A549 (cell line): Measurements from ENCODE around the gene DDX10. TPM values are rescaled to one million over a fixed set of nuclear protein-coding genes. Genes with fewer than 3 reads are reported as not detected.

Source experiments
- ATAC-seq, 2 experiments: fragments of 200-7000 bp in 1 of 2; fragments of >200 bp in 1 of 2; cut with Nextera tagmentation in 1 of 2; cut with Tn5 transposase in 1 of 2; 3 replicates each; pipeline versions ENCODE4 v1.8.0 to v1.9.1; 2018 to 2020; ENCODE audit warnings: mild to moderate bottlenecking in 1 of 2, moderate library complexity in 1 of 2
- CTCF ChIA-PET: fragments of 300-600 bp; sonication (Branson Sonifier 250); formaldehyde crosslinking; extraction: SDS; loops from one replicate; lab custom pipeline; 2021; ENCODE audit warnings: antibody characterized with exemption, inconsistent platforms; lab: Yijun Ruan, JAX
- POLR2A ChIA-PET: fragments of 350-600 bp; formaldehyde crosslinking; extraction: SDS; loops from one replicate; lab custom pipeline; 2021; ENCODE audit warnings: antibody characterized with exemption, inconsistent platforms; lab: Yijun Ruan, JAX
- DNase-seq, 2 experiments: peaks; one replicate each; pipeline versions ENCODE4 v3.0.0 to v3.0.0-alpha.2; 2011 to 2016; ENCODE audit warnings: low read depth in 1 of 2, low spot score in 1 of 2
- FAIRE-seq: peaks from 2 replicates; lab custom pipeline; 2011; peaks lifted over from hg19 to GRCh38; lab: Jason Lieb, UNC
- H3K27ac ChIP-seq, 2 experiments: fragments of >200 bp; sonication (Bioruptor Twin); formaldehyde crosslinking; 3 replicates each; pipeline ENCODE4 v1.5.1; 2016 to 2017
- H3K4me1 ChIP-seq: fragments of >200 bp; sonication (Bioruptor Twin); formaldehyde crosslinking; 3 replicates; pipeline ENCODE4 v1.6.1; 2016
- H3K4me2 ChIP-seq: fragments of >200 bp; sonication (Bioruptor Twin); formaldehyde crosslinking; 3 replicates; pipeline ENCODE4 v1.6.1; 2016
- H3K4me3 ChIP-seq: fragments of >200 bp; sonication (Bioruptor Twin); formaldehyde crosslinking; 3 replicates; pipeline ENCODE4 v1.5.1; 2016
- H3K9me3 ChIP-seq: fragments of >200 bp; sonication (Bioruptor Twin); formaldehyde crosslinking; 3 replicates; pipeline ENCODE4 v1.6.1; 2016
- BHLHE40 ChIP-seq: IDR thresholded peaks from 2 replicates; pipeline ENCODE4 v1.6.1; 2012; ENCODE audit warnings: low read depth, low read length, inconsistent platforms
- CHD4 ChIP-seq: fragments of 200-600 bp; sonication (generic); IDR thresholded peaks from 2 replicates; pipeline ENCODE4 v1.6.1; 2016; ENCODE audit warnings: antibody characterized with exemption, mild to moderate bottlenecking, borderline replicate concordance
- CTCF ChIP-seq: fragments of >200 bp; sonication (Bioruptor Twin); formaldehyde crosslinking; IDR thresholded peaks from 3 replicates; pipeline ENCODE4 v1.5.1; 2016
- EHF ChIP-seq: fragments of 250-450 bp; sonication (Bioruptor Pico); IDR thresholded peaks from 2 replicates; pipeline ENCODE4 v1.5.0; 2020; ENCODE audit warnings: mild to moderate bottlenecking
- ELK1 ChIP-seq: fragments of 150-350 bp; IDR thresholded peaks from 2 replicates; pipeline ENCODE4 v1.6.1; 2014; ENCODE audit warnings: low read depth, mild to moderate bottlenecking, low read length
- EP300 ChIP-seq, 2 experiments: fragments of >200 bp; sonication (Bioruptor Twin); formaldehyde crosslinking; IDR thresholded peaks; 2 replicates in 1 of 2; 3 replicates in 1 of 2; pipeline ENCODE4 v1.6.1; 2016 to 2017
- FOSB ChIP-seq: fragments of 250-450 bp; sonication (Bioruptor Pico); IDR thresholded peaks from 2 replicates; pipeline ENCODE4 v1.5.0; 2020; ENCODE audit warnings: mild to moderate bottlenecking, moderate library complexity
- FOXS1 ChIP-seq: fragments of 250-450 bp; sonication (Bioruptor Pico); IDR thresholded peaks from 2 replicates; pipeline ENCODE4 v1.5.0; 2020; ENCODE audit warnings: mild to moderate bottlenecking, moderate library complexity
- HDAC2 ChIP-seq: fragments of 200-600 bp; sonication (generic); IDR thresholded peaks from 2 replicates; pipeline ENCODE4 v1.6.1; 2016
- HOXB13 ChIP-seq: fragments of 250-450 bp; sonication (Bioruptor Pico); IDR thresholded peaks from 2 replicates; pipeline ENCODE4 v1.5.0; 2020; ENCODE audit warnings: low read depth, mild to moderate bottlenecking, moderate library complexity
- JUNB ChIP-seq: fragments of >200 bp; sonication (Bioruptor Twin); formaldehyde crosslinking; IDR thresholded peaks from 2 replicates; pipeline ENCODE4 v1.6.1; 2016
- KDM1A ChIP-seq: fragments of 200-600 bp; sonication (generic); IDR thresholded peaks from 2 replicates; pipeline ENCODE4 v1.6.1; 2016; ENCODE audit warnings: low read depth, mild to moderate bottlenecking
- MAFK ChIP-seq: fragments of 450-650 bp; IDR thresholded peaks from 2 replicates; pipeline ENCODE4 v1.6.1; 2014; ENCODE audit not compliant: partially characterized antibody
- MYC ChIP-seq: IDR thresholded peaks from 2 replicates; pipeline ENCODE4 v1.6.1; 2012; ENCODE audit warnings: mild to moderate bottlenecking, inconsistent platforms, low read length, improper control_type of control experiment, borderline replicate concordance
- PHF8 ChIP-seq: fragments of 200-600 bp; sonication (generic); IDR thresholded peaks from 2 replicates; pipeline ENCODE4 v1.6.1; 2016; ENCODE audit warnings: low read depth, mild to moderate bottlenecking, antibody characterized with exemption, moderate library complexity, borderline replicate concordance
- POLR2AphosphoS2 ChIP-seq: conservative IDR thresholded peaks from 2 replicates; pipeline ENCODE4 v1.6.1; 2012; ENCODE audit warnings: low read length, improper control_type of control experiment, inconsistent platforms
- RAD21 ChIP-seq, 2 experiments: fragments of >200 bp in 1 of 2; sonication (Bioruptor Twin) in 1 of 2; formaldehyde crosslinking in 1 of 2; IDR thresholded peaks in 1 of 2; conservative IDR thresholded peaks in 1 of 2; 2 replicates in 1 of 2; 3 replicates in 1 of 2; pipeline ENCODE4 v1.6.1; 2012 to 2018; ENCODE audit warnings: inconsistent platforms in 1 of 2
- RARB ChIP-seq: fragments of 250-450 bp; sonication (Bioruptor Pico); IDR thresholded peaks from 2 replicates; pipeline ENCODE4 v1.8.0; 2021; ENCODE audit warnings: mild to moderate bottlenecking, moderate library complexity
- RCOR1 ChIP-seq: fragments of 150-350 bp; IDR thresholded peaks from 2 replicates; pipeline ENCODE4 v1.6.1; 2014; ENCODE audit warnings: antibody characterized with exemption, low read length, low read depth
- SMC3 ChIP-seq: fragments of >200 bp; sonication (Bioruptor Twin); formaldehyde crosslinking; IDR thresholded peaks from 3 replicates; pipeline ENCODE4 v1.6.1; 2018; ENCODE audit warnings: inconsistent platforms
- TFCP2L1 ChIP-seq: fragments of 250-450 bp; sonication (Bioruptor Pico); IDR thresholded peaks from 2 replicates; pipeline ENCODE4 v1.5.0; 2021; ENCODE audit warnings: mild to moderate bottlenecking
- USF2 ChIP-seq: fragments of 450-650 bp; IDR thresholded peaks from 2 replicates; pipeline ENCODE4 v1.6.1; 2014; ENCODE audit warnings: antibody characterized with exemption
- ZC3H11A ChIP-seq: fragments of 450-650 bp; IDR thresholded peaks from 2 replicates; pipeline ENCODE4 v1.6.1; 2014; ENCODE audit warnings: antibody characterized with exemption, mild to moderate bottlenecking
- ZNF302 ChIP-seq: fragments of 250-450 bp; sonication (Bioruptor Pico); IDR thresholded peaks from 2 replicates; pipeline ENCODE4 v1.9.0; 2021; ENCODE audit warnings: inconsistent platforms, mild to moderate bottlenecking, moderate library complexity
- WGBS: methylation state at CpG from one replicate; pipeline ENCODE4 v1.1.6; 2017; ENCODE audit errors: missing lambda C conversion rate; 5-methylcytosine and 5-hydroxymethylcytosine counted together
- polyA plus RNA-seq, 4 experiments: library from polyadenylated mRNA; depleted of rRNA in 3 of 4; stranded (reverse); fragments of >200 nt; fragmentation: RNase III in 1 of 4; extraction: RNeasy Plus Mini Kit Qiagen cat#74134 plus additional on column Dnase treatment in 1 of 4; gene quantifications; 2 replicates in 3 of 4; 3 replicates in 1 of 4; pipeline ENCODE4 v1.2.3, GENCODE V29; 2011 to 2017

The DDX10 gene
- polyA plus RNA-seq, 2 of the 4 experiments (the other 2 are of a cell fraction): 46.0 to 189 TPM

GRCh38 chr11:108846009-108846408 is 181.1 kb downstream of the DDX10 start:
- no peaks in the 10 kb centered on the region for H3K9me3 ChIP-seq

GRCh38 chr11:108847298-108847990 is 182.6 kb downstream of the DDX10 start:
- ChIA-PET CTCF (interaction anchor here (0.9 to 1.1 kb wide), 2 partner anchors 19 to 24 kb away, joined by 3 read pairs; no protein-coding TSS in a partner anchor), POLR2A (no interaction called here)
- no peak overlapping the region for H3K4me3 ChIP-seq
- H3K4me2 ChIP-seq: no peak overlapping the region
- H3K27ac ChIP-seq: no peak overlapping the region
- 87% methylated on average over 3 of the region's 3 CpGs for WGBS
- TF ChIP-seq CHD4: no peak
- TF ChIP-seq RARB (CRISPR knock-in tag): no peak
- TF ChIP-seq KDM1A: no peak
- no peak for TF ChIP-seq FOXS1 (CRISPR knock-in tag)
- TF ChIP-seq PHF8: no peak
- no peak for TF ChIP-seq HOXB13 (CRISPR knock-in tag)
- TF ChIP-seq ELK1: no peak
- no peak for TF ChIP-seq SMC3
- TF ChIP-seq HDAC2: no peak
- H3K4me1 ChIP-seq: peaks cover 17% of the 10 kb centered on the region; the same call in 2 of the 3 replicates
- FAIRE-seq: no peak
- no peak for DNase-seq
- ATAC-seq: no peak
- no peaks in the 10 kb centered on the region for H3K9me3 ChIP-seq

More at GRCh38 chr11:108846009-108846408, 181.1 kb downstream of the DDX10 start:
- H3K4me3 ChIP-seq: no peak overlapping the region
- no peak for TF ChIP-seq CHD4
- no peak for TF ChIP-seq TFCP2L1 (CRISPR knock-in tag)
- TF ChIP-seq KDM1A: no peak
- no peak for TF ChIP-seq POLR2AphosphoS2
- no peak for TF ChIP-seq MYC
- no peak for TF ChIP-seq ZC3H11A
- no peak for TF ChIP-seq HOXB13 (CRISPR knock-in tag)
- TF ChIP-seq PHF8: no peak
- TF ChIP-seq FOSB (CRISPR knock-in tag): no peak
- TF ChIP-seq USF2: no peak
- no peak for TF ChIP-seq BHLHE40
- TF ChIP-seq RCOR1: no peak
- no peak for TF ChIP-seq EP300 (IDR thresholded peaks at IDR 0.05)
- no peak for TF ChIP-seq JUNB
- no peak for TF ChIP-seq ZNF302 (CRISPR knock-in tag)
- TF ChIP-seq SMC3: no peak
- TF ChIP-seq, all 56 proteins: peak for 0
- H3K4me2 ChIP-seq: no peak overlapping the region
- FAIRE-seq (no peak), ATAC-seq (no peak), DNase-seq (no peak)
- H3K27ac ChIP-seq: no peak overlapping the region
- H3K4me1 ChIP-seq: peaks cover 8% of the 10 kb centered on the region; the same call in 1 of the 3 replicates
- ChIA-PET POLR2A (no interaction called here), CTCF (no interaction called here)

GRCh38 chr11:108851781-108852180 is 186.9 kb downstream of the DDX10 start:
- no peak for TF ChIP-seq EHF (CRISPR knock-in tag)
- TF ChIP-seq MAFK: no peak
- TF ChIP-seq RAD21 (conservative IDR thresholded peaks at IDR 0.05 in 1 of 2, IDR thresholded peaks at IDR 0.05 in 1 of 2): no peak
- no peak for TF ChIP-seq MYC
- no peak for TF ChIP-seq CHD4
- no peak for TF ChIP-seq CTCF
- Histone ChIP-seq H3K4me1 (peaks cover 17% of the 10 kb centered on the region; the same call in 2 of the 3 replicates), H3K9me3 (no peaks in the 10 kb centered on the region), H3K4me3 (no peak overlapping the region), H3K27ac (no peak overlapping the region), H3K4me2 (no peak overlapping the region)
- DNase-seq (no peak), ATAC-seq (no peak), FAIRE-seq (no peak)
- POLR2A ChIA-PET: no interaction called here
- CTCF ChIA-PET: interaction anchor here (1.9 kb wide), 1 partner anchor 154 kb away, joined by 5 read pairs; no protein-coding TSS in a partner anchor
